HG02852 (cell line): Measurements from ENCODE around the gene SNED1.

Experiments used
- ATAC-seq: cut with Tn5 transposase; IDR thresholded peaks from one replicate; pipeline ENCODE4 v1.9.1; 2021; ENCODE audit warnings: mild to moderate bottlenecking, moderate library complexity; ENCODE audit not compliant: unreplicated experiment

SNED1 gene

DNA sequence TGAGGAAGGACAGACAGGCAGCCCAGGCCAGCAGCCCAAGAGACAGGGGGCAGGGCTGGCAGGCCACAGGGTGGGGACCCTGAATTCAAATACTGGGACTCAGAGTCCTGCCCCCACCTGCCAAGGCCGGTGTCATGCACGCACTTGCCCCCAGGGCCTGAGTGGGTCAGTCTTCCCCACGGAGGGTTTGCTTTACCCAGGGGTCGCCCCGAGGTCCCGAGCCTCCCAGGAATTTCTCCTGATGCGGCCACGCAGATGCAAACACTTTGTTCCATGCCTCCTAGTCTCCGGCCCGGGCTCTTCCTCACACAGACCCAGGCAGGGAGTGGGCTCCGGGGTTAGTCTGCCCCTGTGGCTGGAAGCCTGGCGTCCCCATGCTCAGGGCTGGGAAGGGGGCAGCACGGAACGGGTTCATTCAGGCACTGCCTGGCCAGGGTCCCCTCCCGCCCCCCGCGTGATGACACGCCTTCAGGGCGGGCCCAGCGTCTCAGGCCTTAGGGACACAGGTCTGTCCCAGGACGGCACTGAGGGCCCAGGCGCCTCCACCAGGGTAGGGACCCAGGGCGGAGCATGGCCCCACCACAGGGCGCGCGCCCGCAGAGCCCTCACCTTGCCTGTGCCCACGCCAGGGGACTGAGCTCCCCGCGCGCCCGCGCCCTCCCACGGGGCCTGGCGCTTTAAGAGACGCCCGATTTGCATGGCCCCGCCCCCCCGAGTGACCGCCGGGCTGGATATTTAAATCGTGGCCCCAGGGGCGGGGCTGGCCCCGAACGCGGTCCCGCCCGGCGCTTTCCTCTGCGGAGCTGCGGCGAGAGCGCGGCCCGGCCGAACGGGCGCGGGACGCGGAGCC, at the start of gene SNED1:
Gene SNED1 (plus strand): TSS at position 763 of the 850 bp plus-strand sequence. CDS start 220 bp downstream, outside the sequence.
- no peak for ATAC-seq

DNA sequence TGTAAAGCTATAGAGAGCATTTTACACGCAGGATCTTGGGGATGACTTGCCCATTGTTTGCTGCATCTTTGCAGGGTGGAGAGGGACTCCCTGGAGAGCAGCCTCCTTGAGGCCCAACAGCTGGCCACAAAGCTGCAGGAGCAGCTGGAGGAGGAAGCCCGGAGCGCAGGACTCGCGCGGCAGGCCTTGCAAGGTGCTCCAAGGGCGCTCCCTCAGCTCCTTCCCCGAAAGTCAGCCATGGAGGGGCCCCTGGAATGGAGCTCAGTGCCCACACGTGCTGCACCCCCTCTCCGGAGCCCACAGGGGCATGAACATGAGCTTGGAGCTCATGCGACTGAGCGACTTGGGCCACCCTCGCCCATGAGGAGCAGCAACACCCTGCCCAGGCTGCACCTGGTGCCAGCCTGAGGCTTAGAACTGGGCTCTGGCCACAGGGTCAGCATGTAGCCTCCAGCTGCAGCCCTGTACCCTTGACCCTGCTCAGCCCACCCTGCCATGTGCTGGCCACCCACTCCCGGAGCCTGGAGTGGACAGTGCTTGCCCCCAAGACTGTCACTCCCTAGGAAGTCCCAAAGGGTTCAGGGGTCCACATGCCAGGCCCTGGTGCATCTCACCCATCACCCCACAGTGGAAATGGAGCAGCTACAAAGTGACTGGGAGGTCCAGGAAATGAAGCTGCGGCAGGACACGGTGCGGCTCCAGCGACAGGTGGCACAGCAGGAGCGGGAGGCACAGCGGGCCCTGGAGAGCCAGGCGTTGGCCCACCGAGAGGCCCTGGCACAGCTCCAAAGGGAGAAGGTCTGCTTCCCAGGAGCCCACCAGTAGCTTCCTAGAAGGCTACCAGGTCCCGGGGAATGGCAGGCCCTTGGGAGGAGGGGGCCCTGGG, 49.3 kb upstream of the SNED1 start:
- no peak for ATAC-seq

DNA sequence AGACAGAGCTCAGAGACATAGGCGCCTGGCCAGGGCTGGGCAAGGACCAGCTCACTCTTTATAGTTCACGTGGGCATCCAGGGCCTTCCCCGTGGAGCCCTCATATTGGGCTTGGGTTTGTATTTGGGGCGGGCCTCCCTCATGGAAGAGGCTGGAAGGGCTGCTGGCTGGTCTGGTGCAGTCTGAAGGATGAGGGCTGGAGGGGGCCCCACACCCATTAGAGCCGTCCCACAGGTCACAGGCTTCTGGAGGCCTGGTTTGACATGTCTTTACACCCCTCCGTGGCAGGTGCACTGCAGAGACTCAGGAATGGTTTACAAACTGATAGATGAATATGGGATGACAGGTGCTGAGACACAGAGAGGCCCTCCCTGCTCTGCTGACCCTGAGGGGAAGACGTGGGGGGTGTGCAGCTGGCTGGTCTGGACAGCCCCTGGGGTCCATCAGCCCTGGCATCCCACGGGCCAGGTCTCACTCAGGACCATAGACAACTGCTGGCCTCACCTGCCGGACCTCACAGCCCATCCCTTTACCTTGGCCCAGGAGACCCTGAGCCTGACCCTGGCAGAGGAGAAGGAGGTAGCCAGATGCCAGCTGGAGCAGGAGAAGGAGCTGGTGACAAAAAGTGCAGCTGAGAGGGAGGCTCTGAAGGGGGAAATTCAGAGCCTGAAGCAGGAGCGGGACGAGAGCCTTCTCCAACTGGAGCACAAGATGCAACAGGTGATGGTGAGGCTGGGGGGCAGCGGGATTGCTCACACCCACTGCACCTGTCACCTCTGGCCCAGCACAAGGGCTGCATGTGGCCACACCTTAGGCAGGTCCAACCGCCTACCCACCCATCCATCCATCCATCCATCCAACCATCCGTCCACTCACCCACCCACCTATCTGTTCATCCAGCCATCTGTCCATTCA, 48.4 kb upstream of the SNED1 start:
- no peak for ATAC-seq

DNA sequence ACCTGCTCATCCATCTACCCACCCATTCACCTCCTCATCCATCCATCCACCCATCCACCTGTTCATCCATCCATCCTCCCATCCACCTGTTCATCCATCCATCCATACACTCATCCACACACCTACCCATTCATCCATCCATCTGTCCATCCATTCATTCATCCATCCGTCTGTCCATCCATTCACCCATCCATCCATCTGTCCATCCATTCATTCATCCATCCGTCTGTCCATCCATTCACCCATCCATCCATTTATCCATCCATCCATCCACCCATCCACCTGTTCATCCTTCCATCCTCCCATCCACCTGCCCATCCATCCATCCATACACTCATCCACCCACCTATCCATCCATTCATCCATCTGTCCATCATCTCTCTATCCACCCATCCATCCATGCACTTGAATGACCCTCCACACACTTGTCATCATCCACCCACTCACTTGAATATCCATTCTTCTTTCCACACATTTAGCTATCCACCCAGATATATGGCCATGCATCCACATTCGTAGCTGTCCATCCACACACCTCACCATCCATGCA, 47.3 kb upstream of the SNED1 start:
- ATAC-seq: no peak

DNA sequence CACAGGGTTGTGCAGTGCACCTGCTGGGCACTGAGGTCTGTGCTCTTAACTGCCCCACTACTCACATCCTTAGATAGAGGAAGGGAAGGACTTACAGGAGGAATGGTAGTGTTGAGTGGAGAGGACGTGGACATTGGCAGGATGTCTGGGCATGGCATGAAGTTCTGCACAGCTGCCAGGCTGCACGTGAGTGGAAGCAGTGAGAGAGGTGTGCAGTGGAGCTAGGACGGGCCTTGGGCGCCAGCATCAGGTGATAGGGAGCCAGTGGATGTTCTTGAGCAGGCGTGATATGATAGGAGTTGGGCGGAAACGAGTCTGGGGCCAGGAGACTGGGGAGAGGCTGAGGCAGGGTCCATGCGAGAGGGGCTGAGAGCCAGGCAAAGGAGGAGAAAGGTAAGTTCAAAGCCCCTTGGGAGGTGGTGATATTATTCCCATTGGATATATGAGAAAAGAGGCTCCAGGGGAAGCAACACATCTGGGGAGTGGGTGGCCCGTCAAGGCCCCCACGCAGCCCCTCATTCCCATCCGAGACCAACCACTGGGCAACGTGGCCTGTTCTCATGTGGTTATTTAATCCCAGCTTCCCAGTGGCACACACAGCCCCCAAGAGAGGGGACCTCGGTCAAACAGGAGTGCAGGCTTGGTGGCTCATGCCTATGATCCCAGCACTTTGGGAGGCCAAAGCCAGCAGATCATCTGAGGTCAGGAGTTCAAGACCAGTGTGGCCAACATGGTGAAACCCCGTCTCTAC, 45.7 kb upstream of the SNED1 start:
- no peak for ATAC-seq

DNA sequence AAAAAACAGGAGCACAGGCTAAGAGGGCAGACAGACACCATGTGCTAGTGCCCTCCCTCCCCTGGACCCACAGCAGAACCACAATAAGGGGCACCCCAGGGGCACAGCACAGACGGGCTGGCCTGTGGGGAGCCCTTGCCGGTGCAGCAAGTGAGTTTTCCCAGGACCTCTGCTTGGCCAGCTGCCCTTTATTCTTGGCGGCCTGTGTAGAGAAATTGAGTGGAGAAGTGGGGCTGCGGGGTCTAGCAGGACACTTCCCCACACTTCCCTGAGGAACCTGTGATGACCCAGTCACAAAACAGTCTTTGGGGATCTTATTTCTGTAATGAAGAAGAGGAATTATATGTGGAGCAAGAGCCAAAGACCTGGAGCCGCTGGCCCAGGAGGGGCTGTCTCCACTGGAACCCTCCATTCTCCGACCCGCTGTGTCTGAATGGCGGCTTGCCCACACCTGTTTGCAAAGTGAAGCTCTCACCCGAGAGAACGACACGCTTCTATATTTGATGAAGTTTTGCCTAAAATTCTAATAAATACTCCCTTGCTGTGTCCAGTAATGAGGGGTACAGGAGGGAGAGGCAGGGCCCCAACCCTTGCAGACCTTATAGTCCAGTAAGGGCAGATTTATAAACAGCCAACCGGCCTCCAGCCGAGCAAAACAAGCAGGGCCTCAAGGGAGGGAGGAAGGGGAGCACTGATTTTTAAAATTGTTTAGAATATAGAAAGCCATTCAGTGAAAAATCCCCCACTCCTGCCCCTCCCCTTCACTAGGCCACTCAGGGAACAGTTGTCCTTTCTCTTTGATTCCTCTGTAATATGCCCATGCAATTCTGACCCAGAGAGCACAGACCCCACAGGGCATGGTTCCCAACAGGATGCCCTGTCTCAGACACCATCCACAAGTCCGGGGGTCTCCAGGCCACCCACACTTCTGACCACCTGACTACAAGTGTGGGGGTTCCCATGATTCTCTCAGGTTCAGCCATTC, 44.7 kb upstream of the SNED1 start:
- no peak for ATAC-seq

DNA sequence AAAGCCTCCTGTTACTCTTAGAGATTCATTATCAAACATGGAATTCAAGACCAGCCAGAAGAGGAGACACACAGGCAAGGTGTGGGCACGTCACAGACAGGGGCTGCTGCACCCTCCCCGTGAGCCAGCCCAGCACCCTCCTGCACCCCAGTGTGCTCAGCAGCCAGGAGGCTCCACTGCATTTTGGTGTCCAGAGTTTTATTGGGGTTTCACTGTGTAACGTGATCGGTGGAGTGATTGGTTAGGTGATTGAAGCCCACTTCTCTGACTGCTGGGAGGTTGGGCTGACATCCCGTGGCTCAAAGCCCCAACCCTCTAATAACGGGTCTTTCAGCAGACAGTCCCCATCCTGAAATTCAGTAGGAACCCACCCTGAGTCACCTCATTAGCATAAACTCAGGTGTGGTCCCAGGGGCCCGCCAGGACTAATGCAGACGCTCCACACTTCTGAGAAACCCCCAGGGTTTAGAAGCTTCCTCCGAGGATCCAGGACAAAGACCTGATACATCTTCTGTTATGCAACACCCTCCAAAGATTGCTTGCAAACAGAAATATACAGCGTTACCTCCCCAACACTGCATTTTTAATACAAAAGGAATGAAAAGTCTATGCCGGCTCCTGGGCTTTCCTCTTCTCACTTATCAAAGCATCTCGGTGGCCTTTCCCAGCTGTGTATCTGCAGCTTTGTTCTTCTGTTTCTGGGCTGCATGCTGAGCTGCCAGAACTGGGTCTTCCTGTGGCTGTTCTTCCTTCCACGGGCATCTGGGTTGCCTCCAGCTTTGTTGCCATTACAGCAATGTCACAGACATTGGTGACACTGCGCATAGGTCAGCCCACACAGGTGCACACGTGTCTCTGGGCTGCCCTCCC, 43.7 kb upstream of the SNED1 start:
- no peak for ATAC-seq

DNA sequence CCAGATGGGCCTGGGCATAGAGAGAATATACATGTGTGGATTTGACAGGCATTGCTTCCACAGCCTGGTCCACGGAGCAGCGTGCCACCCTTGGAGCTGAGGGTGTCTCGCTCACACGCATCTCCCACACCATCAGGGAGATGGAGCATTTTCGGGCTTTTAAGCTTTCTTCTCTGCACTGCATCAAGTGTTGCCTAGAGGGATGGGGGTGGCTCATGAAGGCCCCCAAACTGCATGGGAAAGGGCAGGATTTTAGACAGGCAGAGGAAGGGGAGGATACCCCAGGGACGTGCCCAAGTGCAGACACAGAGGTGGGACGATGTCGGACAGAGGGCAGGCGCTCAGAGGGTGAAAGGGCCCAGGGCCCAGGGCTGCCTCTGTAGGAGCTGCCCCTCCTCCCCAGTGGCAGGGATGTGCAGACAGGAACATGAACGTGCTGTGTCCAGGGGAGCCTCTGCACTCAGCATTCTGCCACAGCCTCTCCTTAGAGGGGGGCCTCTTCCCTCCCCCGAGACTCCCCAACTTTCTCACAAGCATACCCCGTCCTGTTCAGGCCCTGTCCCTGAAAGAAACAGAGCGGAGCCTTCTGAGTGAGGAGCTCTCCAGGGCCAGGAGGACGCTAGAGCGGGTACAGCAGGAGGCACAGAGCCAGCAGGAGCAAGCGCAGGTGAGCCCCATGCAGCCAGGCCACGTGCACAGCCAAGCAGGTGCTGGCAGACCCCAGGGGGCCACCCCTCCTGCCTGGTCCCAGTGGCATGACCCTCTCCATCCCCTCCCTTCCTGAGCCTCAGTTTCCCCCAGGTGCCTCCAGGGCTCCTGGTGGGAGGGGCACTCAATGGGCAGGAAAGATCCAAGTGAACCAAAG, 42.9 kb upstream of the SNED1 start:
- no peak for ATAC-seq

DNA sequence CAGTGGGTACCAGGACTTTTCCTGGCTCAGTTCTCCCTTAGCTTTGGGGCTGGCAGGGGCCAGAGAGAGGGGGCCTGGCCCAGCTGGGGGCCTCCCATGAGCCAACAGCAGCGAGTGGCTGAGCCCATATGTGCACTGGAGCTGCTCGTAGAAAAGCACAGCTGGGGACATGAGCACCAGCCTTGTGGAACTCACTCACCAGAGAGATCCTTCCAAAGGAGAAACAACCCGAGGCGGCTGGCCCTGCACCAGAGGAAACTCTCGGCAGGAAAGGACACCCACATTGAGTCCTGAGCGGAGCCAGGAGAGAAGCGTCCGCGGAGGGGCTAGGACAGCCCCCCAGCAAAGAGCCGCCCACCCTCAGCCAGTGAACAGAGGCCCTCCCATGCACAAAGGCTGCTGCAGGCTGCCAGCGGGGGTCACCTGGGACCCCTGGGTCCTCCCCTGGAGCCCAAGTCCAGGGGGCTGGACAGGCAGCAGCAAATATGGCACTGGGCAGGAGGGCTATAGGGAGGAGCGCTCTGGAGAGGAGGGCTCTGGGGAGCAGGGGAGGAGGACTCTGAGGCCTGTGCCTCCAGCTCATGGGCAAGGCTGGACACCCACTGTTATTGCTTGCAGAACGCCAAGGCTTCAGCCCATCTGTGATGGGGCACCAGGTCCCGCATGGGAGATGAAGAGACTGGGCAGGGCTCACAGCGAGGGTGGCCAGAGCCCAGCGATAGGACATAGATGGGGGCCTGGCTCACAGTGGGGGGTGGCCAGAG, 42.1 kb upstream of the SNED1 start:
- ATAC-seq: no peak

DNA sequence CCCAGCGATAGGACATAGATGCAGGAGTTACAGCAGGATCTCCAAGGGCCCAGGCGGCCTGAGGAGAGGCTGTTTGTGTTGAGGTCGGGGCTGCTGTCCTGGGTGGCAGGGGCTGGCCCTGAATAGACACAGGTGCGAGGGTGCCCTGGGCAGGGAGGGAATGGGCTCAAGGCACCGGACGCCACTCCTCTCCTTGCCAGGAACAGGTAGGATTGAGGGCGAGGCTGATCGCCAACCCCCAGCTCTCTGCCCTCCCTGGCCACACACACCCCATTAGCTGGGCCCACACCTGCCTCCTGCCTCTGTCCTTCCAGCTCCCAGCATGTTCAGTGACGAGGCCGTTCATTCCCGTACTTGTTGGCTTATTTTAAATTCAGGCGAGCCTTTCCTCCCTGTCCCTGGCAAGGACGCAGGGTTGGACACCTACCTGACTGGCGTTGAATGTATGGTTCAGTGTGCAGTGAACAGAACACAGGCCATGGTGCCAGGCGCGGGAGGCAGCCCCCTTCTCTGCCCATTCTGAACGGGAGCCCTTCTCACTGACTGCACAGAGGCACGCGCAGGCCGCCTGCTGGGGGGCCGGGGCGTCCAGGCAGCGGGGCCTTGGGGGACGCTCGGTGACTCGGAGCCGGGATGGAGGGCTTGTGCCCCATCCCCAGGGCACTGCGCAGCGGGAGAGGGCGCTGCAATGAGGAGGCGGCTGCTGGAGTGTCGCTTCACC, 41.3 kb upstream of the SNED1 start:
- no peak for ATAC-seq

DNA sequence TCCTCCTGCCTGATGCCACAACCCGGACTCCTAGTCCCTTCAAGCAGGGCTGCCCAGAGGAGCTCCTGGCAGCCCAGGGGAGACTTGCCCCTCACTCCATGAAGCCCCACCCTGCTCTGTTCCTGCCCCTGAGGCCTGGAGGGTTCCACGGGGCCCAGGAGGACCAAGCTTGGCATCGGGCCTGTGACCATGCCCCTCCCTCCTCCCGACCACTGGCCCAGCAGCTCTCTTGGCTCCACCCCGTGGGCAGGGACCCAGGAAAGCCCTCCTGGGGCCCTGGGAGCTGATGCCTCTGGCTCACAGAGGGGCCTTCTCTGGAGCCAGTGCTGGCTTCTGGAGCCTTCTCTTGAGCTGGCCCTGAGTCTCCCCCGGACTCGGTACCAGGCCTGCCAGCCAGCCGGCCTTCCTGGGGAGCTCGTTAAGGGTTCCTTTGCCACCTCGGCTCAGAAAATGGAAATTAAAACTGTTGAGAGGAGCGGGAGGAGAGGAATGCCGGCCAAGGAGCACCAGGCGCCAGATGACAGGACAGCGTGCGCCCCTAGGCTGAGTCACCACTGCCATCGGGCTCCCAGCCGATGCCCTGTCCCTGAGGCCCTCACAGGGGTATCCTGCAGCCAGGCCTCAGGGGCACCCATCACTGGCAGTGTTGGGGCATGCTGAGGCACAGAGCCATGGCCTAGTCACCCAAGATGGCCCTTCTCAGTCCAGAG, 40.6 kb upstream of the SNED1 start:
- no peak for ATAC-seq

DNA sequence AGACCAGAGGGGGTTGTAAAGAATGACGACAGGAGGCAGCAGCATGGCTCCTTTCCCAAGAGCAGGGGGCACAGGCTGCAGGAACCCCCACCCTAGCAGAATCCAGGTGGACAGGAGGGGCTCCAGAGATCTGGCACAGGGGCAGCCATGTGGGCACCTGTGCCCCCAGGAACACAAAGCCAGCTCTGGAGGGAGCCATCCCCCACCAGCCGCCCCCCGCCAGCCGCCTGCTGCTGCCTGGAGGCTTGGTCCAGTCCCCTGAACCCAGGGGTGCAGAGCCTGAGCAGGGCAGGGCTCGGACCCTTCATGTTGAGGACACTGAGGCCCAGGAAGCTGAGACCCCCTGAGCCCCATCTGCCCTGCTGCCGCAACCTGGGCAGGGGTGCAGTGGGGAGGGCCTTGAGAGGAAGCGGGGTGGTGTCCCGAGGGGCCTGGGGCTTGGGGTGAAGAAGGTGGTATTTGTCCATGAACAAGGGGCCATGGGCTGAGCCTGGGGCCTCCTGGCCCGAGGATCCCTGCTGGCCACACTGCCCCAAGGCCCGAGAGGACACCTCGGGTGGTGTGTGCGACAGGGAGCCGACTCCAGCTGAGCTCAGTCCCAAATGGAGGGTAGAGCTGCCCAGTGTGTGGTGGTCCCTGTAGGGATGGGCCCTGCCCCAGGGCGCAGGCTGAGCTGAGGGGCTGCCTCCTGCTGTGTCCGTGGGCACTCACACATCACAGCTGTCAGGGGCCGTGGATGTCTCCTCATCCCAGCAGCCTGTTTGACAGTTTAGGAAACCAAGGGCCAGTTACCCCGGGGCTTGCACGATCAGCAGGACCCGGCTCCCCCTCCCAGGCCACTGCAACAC, 39.8 kb upstream of the SNED1 start:
- ATAC-seq: no peak

DNA sequence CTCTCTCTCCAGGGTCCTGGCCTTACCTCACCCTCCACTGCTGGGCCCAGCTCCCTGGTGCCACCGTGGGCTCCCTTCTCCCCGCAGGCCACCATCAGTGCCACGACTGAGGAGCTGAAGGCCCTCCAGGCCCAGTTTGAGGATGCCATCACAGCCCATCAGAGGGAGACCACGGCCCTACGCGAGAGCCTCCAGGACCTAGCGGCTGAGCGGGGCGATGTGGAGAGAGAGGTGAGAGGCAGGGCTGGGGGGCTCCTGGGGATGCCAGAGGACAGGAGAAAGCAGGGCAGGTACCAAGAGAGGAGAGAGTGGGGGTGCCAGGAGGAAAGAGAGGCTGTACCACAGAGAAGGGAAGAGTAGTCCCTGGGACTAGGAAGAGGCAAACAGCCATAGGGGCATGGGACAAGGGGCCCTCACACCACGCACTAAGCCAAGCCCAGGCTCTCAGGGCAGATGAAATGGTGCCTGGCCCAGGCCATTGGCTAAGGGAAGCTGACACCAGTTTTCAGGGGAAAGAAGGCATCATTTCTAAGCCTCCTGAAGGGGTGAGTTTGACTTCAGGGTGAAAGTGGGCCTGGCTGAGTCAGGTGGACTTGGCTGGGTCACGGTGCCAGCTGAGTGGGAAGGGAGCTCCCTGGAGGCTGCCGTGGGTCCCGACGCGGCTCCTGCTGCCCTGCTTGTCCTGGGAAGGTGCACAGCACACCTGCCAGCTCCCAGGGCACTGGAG, 39.0 kb upstream of the SNED1 start:
- ATAC-seq: no peak
